NCI-H345 treated with DMSO at 0.1 percent for 48 hours (cell line): ENCODE results near the gene RGL1.

ENCODE experiments used
- DNase-seq: peaks from one replicate; lab custom pipeline; 2025; ENCODE audit not compliant: unreplicated experiment; lab: John Stamatoyannopoulos, UW

RGL1 gene

DNA sequence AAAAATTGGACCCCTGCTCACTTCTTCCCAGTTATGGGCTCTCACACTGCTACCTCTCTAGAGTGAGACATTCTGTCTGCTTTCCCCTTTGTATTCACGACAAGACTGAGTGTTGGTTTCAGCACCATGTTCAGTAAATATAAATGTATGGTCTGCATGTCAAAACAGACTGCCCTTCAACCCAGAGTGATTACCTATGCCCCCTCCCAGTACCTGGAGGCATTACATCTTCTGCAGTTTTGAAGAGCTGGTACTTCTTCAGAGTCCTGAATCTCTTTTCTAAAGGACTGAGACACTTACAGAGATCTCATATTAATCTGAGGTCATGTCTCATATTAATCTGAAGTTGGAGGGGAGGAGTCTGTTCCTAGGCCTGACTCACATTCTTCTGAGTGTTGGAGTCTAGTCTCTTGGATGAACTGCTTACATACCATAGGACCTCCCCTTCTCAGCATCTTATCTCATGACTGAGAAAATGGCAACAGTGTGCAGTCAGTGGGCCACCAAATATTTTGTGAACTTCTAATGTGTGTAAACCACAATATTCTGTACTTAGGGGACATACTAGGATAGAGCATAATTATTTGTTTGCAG lies 80.3 kb downstream of the RGL1 start:
- no peak for DNase-seq

DNA sequence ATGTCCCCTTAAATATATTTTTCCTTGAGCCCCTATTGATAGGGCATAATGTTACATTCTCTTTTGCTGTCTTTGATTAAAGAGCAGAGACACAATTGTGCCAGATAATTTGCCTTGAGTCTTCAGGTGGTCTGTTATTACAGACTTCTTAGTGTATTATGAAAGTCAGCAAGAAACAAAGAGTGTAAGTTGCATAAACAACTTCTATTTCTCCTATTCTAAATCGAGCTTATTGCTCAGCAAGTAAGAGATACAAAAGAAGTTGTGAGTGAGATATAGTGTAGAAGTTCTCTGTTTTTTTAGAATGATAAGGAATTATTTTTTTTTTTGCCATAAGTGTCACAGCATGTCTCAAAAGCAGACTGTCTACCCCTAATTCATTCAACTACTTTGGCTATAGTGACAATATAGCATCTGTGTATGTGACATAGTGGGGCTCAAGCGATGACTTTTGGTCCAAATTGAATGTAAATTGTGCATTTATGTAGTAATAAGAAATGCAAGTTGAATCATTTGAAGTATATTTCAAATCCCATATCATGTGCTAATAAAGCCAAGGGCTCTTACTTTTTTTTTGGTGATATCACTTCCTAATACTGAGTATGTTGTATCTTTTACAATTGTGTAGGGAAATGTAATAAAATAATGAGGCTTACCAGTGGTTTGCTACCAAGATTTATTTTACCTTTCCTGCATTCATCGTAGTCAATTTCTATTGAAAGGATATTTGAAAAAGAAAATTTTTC lies 81.3 kb downstream of the RGL1 start:
- DNase-seq, result no peak

DNA sequence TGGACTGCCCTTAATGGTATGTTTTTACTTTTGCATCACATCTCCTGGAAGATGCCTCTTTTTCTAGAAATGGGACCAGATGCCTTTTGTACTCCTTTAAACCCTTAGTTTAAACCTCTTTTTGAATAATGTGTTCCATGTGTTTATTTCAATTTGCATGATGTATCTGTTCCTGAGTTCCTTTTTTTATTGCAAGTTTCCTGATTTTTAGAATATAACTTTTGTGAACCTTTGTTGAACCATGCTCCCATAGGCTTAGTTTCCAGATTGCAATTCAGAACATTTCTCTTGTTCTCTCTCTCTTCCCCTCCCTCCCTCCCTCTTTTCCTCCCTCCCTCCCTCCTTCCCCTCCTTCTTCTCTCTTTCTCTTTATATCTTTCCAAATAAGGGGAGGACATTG lies 81.9 kb downstream of the RGL1 start:
- DNase-seq, result no peak

DNA sequence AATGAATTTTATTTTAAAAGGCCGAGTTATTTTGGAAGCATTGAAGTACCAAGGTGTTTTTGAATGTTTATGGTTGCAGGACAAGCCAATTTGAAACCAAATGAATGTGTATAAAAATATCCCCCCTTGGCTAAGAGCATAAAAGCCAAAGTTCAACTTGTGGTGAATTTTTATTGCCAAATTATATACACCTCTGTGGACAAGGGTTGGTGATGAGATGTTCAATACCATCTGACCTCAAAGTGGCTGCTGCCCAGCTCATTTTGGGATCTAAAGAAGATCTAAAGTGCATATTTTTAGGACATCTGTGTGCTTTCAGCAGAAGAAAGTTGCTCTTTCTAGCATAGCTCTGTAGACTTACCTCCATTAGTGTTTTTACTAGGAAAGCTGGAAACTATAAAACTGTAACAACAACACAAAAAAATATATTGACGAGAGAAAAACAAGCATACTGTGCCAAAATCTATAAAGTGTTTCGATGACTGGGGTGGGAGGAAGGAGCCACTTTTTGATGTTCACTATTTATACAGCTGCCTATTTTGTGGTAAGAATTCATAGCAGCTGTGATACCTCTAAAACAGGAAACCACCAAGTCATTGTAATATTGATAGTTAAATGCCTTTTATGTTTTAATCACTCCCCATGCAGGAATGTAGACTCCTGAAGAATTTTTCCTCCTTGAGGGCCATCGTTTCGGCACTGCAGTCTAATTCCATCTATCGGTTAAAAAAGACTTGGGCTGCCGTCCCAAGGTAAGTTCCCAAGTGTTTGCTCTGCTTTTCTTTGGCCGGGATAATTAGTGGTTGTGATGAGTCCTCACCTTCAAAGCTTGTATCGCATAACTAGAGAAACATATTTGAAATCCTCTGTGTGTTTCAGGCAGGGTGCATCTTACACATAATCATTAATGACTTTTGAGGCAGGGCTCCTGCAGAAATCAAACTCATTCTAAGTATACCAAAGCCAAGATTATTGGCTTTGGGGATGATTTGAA lies 83.2 kb downstream of the RGL1 start:
- DNase-seq, result no peak

DNA sequence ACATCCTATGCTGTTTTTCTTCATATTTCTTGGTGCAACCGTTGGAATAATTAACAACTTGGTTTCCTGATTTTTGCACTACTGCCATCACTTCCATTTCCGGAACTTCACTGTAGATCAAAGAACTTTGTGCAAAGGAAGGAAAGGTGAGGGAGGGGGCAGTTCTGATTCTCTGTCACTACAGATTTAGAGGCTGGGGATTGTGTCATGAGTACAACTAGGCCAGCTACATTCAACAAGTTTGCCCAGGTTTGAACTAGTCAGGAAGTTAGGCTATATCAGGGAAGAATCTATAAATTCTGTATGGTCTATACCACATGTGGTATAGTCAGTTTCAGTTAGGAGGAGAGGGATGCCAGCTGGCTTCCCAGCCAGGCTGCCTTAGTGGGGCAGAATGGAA lies 84.2 kb downstream of the RGL1 start:
- DNase-seq, result no peak

DNA sequence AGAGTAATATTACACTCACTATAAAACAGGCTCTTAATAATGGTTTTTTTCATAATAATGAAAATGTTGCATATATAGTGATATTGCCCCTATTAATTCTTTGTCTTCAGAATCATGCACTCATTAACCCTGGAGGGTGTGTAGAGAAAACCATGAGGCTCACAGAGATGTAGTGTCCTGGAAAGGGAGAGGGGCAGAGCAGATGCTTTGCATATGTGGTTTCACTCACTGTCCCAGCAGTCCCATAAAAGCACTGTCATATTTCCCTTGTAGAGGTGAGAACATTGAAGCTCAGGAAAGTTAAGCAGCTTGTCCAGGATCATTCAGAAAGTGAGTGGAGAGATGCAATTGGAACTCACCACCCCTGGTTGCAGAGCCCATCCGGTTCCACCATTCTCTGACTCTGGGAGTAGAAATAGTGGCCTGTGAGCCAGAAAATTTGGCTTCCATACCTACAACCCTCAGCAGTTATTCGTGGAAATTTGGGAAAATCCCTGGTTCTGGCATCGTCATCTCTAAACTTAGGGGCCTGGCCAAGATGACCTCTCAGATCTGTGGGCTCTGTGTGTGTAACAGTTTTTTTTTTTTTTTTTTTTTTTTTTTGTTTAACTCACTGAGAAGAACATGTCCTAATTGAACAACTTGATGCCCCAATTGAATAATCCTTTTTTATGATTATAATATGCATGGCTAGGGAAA lies 86.4 kb downstream of the RGL1 start:
- DNase-seq, result no peak

DNA sequence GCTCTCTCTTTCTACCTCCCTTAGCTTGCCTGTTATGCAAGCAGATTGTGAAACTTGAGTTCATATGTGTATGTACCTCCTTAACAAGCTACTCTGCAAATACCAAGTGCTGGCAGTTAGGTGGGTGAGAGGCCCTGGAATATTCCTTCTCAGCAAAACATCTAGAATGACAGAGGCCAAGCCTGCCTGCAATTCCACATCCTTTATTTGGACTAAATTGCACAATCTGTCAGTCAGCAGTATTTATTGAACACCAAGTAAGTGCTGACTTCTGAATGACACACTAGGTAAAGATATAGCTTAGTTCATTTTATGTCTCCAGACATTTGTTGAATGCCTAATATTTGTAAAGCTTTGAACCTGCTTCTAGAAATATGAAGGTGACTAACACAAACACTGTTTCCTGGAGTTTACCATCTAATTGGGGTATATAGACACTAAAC lies 87.5 kb downstream of the RGL1 start:
- DNase-seq, result no peak

DNA sequence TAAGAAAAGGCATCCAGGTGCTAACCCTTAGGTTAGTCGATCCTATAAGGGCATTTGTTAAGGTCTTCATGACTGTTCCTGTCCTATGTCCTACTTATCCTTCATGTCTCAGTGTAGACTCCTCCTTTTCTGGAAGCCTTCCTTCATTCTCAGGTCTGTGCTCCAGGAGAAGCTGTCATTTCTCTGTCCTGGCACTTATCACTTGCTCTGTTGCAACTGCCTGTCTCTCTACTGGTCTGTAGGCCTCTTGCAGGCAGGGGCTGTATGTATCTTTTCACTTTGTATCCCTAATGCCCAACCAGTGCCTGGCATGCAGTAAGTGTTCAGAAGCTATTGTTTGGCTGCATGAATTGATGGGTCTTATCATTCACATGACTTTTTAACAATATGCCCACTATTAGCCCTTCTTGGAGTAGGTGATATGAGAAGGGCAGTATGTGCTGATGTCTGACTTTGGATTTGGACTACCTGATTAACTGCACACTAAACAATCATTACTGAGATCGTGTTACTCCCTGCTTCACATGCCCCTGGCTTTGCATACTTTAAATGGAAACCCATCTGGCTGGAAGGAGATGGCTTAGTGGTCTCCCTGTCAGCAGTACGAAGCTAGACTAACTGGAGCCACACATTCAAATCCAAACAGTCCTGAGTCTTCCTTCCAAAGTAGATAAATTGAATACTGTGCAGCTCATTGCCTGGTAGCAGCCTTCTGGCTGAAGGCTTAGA lies 88.8 kb downstream of the RGL1 start:
- no peak for DNase-seq

DNA sequence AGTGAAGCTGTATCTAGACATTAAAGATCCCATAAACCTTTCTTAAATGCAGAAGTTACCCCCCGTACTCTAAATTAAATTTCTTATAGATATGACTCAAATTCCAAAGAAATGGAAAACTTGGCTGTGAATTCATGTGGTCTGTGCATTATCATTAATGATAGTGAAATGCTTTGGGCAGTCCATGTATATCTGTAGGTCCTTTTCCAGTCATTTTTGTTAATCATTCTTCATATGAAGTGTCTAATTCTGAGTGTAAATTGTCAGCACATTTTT lies 89.3 kb downstream of the RGL1 start:
- DNase-seq, result no peak

DNA sequence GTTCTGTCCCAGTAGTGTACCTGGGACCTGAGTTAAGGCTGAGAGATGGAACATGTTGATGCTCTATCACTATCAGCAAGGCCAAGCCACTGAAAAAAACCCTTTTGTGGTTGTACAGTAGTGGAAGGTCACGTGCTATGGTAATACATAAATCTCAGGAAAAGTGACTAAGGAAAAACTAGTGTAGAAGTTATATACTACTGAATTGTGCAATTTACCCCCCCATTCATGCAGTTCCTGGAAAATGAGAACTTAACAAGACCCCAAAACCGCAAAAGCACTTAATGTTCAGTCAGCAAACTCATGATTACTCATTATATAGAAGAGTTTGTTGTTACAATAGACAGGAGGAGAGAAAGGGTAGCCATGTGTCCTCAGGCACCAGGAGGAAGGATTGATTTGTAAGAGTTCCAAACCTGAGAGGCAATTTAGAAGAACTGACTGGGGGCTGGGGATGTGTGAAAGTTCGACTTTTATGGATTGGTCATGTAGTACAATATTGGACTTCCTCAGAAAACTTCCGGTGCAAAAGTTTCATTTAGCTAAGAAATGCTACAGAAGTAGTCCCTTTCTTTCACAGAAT lies 91.6 kb downstream of the RGL1 start:
- DNase-seq, result no peak

DNA sequence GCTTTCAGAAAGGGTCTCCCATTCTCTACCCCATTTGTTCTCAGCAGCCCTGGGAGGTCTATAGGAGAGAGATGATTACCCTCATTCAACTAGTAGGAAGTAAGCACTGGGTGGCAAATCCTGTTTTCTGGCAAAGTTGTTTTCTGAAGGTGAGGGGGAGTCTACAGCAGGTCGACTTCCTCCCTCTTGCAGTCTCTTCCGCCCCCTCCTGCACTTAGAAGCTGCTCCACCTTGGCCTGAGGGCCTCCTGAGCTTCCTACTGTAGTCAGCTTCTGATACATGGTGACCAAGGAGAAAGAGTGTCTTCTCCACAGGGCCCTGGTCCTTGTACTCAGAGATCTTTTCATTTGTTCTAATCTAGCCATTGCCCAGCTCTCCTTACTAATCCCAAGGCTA lies 93.1 kb downstream of the RGL1 start:
- DNase-seq, result no peak

DNA sequence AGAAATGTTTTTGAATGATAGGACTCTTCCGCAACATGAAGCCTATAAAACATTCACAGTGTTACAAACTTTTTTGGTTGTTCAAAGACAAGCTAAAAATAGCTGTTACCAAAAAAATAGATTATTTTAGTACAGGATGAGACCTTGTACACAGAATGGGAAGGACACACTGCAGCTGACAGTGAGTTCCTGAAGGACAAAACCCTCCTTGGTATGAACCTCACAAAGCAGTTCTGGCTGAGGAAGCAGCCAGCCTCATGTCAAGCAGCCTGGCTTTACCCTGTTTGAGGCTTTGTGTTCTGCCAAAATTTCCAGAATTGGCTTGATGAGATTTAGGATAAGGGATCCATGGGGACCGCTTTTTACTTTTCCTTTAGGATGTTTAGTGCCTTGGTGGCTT lies 93.7 kb downstream of the RGL1 start:
- DNase-seq, result no peak

DNA sequence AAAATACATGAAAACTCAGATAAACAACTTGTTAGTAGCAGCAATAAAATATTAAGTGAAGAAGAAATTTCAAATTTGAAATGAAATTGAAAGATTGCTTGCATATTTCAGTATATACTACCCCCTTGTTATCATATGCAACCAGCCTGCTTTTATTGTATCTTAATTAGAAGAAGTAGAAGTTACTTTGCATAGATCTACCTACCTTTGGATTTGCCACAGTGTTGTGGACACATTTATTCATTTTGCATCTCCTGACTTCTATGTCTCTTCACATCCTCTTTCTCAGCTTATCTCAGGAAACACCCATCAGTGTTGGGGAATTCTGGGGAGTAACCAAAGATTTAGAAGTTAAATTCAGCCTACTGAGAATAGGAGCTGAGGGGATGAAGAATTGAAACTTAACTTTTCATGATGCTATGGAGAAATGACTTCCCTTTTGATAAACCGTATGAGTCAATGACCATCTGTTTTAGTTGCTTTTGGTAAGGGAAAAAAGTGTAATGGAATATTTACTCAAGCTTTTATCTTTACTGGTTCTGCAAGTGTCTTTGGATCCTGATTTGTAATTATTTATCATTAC lies 96.9 kb downstream of the RGL1 start:
- no peak for DNase-seq

DNA sequence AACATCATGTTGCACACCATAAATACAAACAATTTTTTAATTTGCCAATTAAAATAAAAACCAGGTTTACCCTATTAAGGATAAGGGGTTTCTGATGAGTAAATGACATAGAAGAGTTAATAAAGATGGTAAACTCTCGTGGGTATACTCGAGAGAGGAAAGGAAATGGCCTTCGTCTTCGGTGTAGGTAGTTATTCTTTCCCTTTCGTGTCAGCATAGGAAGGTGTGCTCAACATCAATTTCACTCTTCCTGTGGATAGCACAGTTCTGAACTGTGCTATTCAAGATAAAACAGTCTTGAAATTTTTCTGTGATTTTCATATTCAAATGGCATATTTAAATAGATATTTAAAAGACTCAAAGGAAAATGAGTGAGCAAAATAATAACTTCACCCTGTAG lies 98.2 kb downstream of the RGL1 start:
- DNase-seq, result no peak

DNA sequence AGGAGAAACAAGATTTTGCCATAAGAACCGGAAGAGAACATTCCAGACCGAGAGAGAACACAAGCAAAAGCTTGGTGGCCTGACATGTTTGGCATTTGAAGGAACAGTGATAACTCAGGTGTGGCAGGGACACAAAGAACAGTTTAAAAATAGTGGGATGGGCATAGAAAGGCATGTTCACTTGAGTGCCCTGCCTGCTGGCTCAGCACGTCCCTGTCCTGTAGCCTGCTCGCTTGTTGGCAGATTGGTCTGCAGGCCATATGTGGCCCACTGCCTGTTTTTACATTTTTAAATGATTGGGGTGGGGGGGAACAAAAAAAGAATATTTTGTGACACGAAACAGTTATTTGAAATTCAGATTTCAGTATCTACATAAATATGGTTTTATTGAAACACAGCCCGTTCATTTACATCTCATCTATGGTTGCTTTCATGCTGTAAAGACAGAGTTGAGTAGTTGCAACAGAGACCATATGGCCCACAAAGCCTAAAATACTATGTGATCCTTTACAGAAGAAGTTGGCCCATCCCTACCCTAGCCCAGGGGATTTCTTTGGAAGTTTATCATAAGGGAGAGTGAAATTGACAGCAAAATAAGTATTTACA lies 100.7 kb downstream of the RGL1 start:
- no peak for DNase-seq

DNA sequence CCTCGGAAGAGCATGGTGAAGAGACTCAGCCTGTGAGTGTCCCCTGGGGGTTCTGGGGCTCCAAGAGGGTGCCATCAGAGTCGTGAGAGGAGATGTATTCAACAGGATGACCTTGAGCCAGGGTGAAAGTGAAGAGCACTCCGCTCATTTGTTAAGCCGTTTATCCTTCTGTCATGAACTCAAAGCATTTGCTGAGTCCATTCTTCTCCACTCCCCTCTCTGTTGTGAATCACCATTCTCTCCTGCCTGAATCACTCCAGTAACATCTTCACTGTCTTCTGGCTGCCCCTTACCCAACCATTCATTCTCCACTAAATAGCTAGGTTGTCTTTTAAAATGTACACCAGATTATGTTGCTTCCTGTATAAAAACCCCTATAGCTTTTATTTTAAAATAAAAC lies 102.2 kb downstream of the RGL1 start:
- no peak for DNase-seq

DNA sequence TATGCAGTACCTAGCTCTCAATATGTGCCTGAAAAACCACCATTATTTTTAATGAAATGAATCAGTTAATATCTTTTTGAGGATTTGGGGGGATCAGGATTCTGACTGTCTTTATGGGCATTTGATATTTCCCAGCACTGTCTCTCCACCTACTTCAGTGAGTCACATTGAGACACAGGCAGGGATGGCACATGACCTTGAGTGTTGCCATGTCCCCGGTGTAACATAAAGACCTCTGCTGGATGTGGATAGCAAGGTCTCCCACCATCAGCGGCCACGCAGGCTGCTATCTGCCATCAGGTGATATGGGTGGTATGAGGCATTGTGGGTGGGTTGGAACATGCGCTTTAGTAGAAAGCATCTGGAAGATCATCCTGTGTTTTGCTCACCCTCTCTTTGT lies 103.2 kb downstream of the RGL1 start:
- DNase-seq, result no peak

DNA sequence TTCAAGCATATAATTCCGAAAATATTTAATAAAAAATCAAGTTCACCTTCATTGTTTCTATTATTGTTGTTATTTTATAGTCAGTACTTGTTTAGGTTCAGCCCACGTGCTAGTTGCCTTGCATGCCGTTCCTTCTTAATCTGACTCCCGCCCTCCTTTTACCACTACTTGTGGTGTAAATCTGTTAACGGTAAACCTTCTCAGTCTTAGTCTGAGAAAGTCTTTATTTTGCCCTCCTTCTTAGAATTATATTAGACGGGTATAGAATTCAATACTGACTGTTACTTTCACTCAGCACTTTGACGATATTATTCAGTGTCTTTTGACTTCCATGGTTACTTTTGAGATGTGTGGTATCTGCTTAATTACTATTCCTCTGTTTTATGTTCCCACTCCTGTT lies 104.8 kb downstream of the RGL1 start:
- no peak for DNase-seq

DNA sequence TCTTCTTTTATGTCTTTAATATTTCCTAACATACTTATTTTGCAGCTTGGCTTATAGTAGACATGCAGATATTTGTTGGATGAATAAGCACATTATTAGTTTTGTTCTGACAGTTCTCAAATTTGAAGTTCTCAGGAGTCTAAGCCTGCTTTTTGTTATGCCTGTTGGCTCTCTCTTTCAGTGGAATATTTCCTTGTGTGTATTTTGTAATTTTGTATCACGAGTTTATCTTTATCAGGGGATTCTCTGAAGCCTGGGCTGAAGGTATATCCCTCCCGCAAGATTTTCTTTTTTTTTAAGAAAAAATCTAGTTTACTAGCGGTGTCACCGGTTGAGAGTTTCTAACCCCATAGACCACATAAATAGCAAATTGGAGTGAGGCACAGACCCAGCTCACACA lies 105.9 kb downstream of the RGL1 start:
- DNase-seq, result no peak

DNA sequence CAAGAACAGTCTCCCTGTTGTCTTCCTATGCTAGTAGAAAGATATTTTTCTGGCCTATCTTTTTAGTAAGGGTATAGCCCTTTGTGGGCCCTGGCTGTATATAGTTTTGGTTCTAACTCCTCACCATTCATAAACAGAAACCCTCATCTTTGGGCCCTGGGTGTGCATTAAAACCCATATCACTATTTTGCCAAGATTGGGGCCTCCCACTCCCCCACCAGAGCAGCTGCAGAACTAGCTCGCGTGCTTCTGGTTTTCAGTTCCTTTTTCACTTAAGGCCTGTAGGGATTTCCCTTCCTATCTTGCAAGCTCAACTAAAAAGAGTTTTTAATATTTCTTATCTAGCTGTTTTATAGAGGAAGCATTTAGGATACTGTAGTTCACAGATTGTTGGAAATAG lies 106.4 kb downstream of the RGL1 start:
- no peak for DNase-seq
